H9 (cell line): ENCODE data around the gene TSSK6. TPM values are rescaled to one million over a fixed set of nuclear protein-coding genes. Genes with fewer than 3 reads are reported as not detected.

ENCODE experiments used
- DNase-seq: peaks from one replicate; pipeline ENCODE4 v3.0.0-alpha.2; 2017
- H2AFZ ChIP-seq: one replicate; pipeline ENCODE4 v1.6.1; 2013; ENCODE audit warnings: mild to moderate bottlenecking, low read length, control low read depth, moderate library complexity
- H2AK5ac ChIP-seq: 2 replicates; pipeline ENCODE4 v1.6.1; 2013; ENCODE audit warnings: low read length, control low read depth, mixed read lengths; ENCODE audit not compliant: insufficient read length
- H2BK120ac ChIP-seq: one replicate; pipeline ENCODE4 v1.6.1; 2013; ENCODE audit warnings: low read depth, mild to moderate bottlenecking, low read length, control low read depth, inconsistent platforms; ENCODE audit not compliant: poor library complexity, severe bottlenecking
- H2BK12ac ChIP-seq: 2 replicates; pipeline ENCODE4 v1.6.1; 2013; ENCODE audit warnings: low read length, control low read depth, mixed read lengths, low read depth; ENCODE audit not compliant: insufficient read length
- H2BK15ac ChIP-seq: 2 replicates; pipeline ENCODE4 v1.6.1; 2013; ENCODE audit warnings: low read depth, low read length, control low read depth
- H2BK20ac ChIP-seq: one replicate; pipeline ENCODE4 v1.6.1; 2013; ENCODE audit warnings: low read depth, mild to moderate bottlenecking, low read length, control low read depth, inconsistent platforms; ENCODE audit not compliant: poor library complexity, severe bottlenecking
- H2BK5ac ChIP-seq: 2 replicates; pipeline ENCODE4 v1.6.1; 2013; ENCODE audit warnings: low read length, control low read depth, mixed read lengths; ENCODE audit not compliant: insufficient read length
- H3K14ac ChIP-seq: 2 replicates; pipeline ENCODE4 v1.6.1; 2013; ENCODE audit warnings: low read length, control low read depth; ENCODE audit not compliant: insufficient read depth
- H3K18ac ChIP-seq: 2 replicates; pipeline ENCODE4 v1.6.1; 2013; ENCODE audit warnings: low read depth, mild to moderate bottlenecking, mixed read lengths, low read length, control low read depth; ENCODE audit not compliant: insufficient read length
- H3K23ac ChIP-seq: 2 replicates; pipeline ENCODE4 v1.6.1; 2013; ENCODE audit warnings: low read length, control low read depth, mixed read lengths, low read depth; ENCODE audit not compliant: insufficient read length
- H3K23me2 ChIP-seq: 2 replicates; pipeline ENCODE4 v1.6.1; 2013; ENCODE audit warnings: low read depth, mild to moderate bottlenecking, mixed read lengths, low read length, control low read depth; ENCODE audit not compliant: insufficient read length, poor library complexity, severe bottlenecking
- H3K27ac ChIP-seq: 2 replicates; pipeline ENCODE4 v1.5.1; 2013; ENCODE audit warnings: low read length, control low read depth, mixed read lengths, low read depth; ENCODE audit not compliant: insufficient read length
- H3K27me3 ChIP-seq: 2 replicates; pipeline ENCODE4 v1.6.1; 2013; ENCODE audit warnings: low read length, control low read depth, inconsistent platforms; ENCODE audit not compliant: insufficient read depth
- H3K4ac ChIP-seq: 2 replicates; pipeline ENCODE4 v1.6.1; 2013; ENCODE audit warnings: low read depth, mild to moderate bottlenecking, control low read depth, inconsistent platforms, low read length, moderate library complexity
- H3K4me1 ChIP-seq: 2 replicates; pipeline ENCODE4 v1.6.1; 2013; ENCODE audit warnings: low read length, control low read depth, inconsistent platforms; ENCODE audit not compliant: insufficient read depth
- H3K4me2 ChIP-seq: 2 replicates; pipeline ENCODE4 v1.6.1; 2013; ENCODE audit warnings: low read length, control low read depth, mixed read lengths; ENCODE audit not compliant: insufficient read length, insufficient read depth
- H3K56ac ChIP-seq: 2 replicates; pipeline ENCODE4 v1.6.1; 2013; ENCODE audit warnings: low read depth, mild to moderate bottlenecking, mixed read lengths, low read length, control low read depth; ENCODE audit not compliant: insufficient read length
- H3K79me1 ChIP-seq: 2 replicates; pipeline ENCODE4 v1.6.1; 2013; ENCODE audit warnings: low read depth, mild to moderate bottlenecking, moderate library complexity, low read length, control low read depth, inconsistent platforms; ENCODE audit not compliant: insufficient read depth, poor library complexity, severe bottlenecking
- H3K79me2 ChIP-seq: 2 replicates; pipeline ENCODE4 v1.6.1; 2013; ENCODE audit warnings: low read length, control low read depth, inconsistent platforms; ENCODE audit not compliant: insufficient read depth
- H3K9ac ChIP-seq: 2 replicates; pipeline ENCODE4 v1.6.1; 2013; ENCODE audit warnings: low read length, control low read depth, mixed read lengths; ENCODE audit not compliant: insufficient read length; ENCODE audit errors: extremely low read depth
- H3K9me3 ChIP-seq: one replicate; pipeline ENCODE4 v1.6.1; 2013; ENCODE audit warnings: low read depth, low read length, inconsistent platforms; ENCODE audit not compliant: control insufficient read depth
- H3T11ph ChIP-seq: one replicate; pipeline ENCODE4 v1.6.1; 2013; ENCODE audit warnings: mild to moderate bottlenecking, low read length, control low read depth, inconsistent platforms
- H4K20me1 ChIP-seq: one replicate; pipeline ENCODE4 v1.6.1; 2013; ENCODE audit not compliant: control insufficient read depth, insufficient read length, insufficient read depth
- H4K5ac ChIP-seq: 2 replicates; pipeline ENCODE4 v1.6.1; 2013; ENCODE audit warnings: low read depth, mild to moderate bottlenecking, mixed read lengths, low read length, control low read depth; ENCODE audit not compliant: insufficient read length
- H4K8ac ChIP-seq: replicated peaks from 2 replicates; pipeline ENCODE4 v1.6.1; 2013; ENCODE audit warnings: low read length, control low read depth, mixed read lengths, low read depth; ENCODE audit not compliant: insufficient read length
- H4K91ac ChIP-seq: 2 replicates; pipeline ENCODE4 v1.6.1; 2013; ENCODE audit warnings: low read depth, mild to moderate bottlenecking, moderate library complexity, mixed read lengths, low read length, control low read depth; ENCODE audit not compliant: insufficient read length
- H3K27ac Mint-ChIP-seq, 3 experiments: 2 replicates in 2 of 3; 3 replicates in 1 of 3; pipeline ENCODE4 v1.8.0; 2020 to 2021; ENCODE audit warnings: mixed read lengths in 3 of 3, mild to moderate bottlenecking in 1 of 3, moderate library complexity in 1 of 3
- H3K27me3 Mint-ChIP-seq: 2 replicates; pipeline ENCODE4 v1.8.0; 2021; ENCODE audit warnings: low read depth, mild to moderate bottlenecking, moderate library complexity, mixed read lengths
- H3K36me3 Mint-ChIP-seq, 3 experiments: 2 replicates in 2 of 3; 3 replicates in 1 of 3; pipeline ENCODE4 v1.8.0; 2020 to 2021; ENCODE audit warnings: low read depth in 3 of 3, mixed read lengths in 3 of 3; ENCODE audit not compliant: insufficient read depth in 1 of 3
- H3K4me1 Mint-ChIP-seq, 2 experiments: 2 replicates each; pipeline ENCODE4 v1.8.0; 2020; ENCODE audit warnings: mixed read lengths in 2 of 2
- H3K4me3 Mint-ChIP-seq, 2 experiments: 2 replicates in 1 of 2; 3 replicates in 1 of 2; pipeline ENCODE4 v1.8.0; 2020 to 2021; ENCODE audit warnings: mild to moderate bottlenecking in 2 of 2, mixed read lengths in 2 of 2, moderate library complexity in 1 of 2
- H3K9me3 Mint-ChIP-seq, 2 experiments: 2 replicates in 1 of 2; 3 replicates in 1 of 2; pipeline ENCODE4 v1.8.0; 2020; ENCODE audit warnings: mild to moderate bottlenecking in 2 of 2, mixed read lengths in 2 of 2, moderate library complexity in 1 of 2
- WGBS: extraction: QIAGEN DNeasy Blood & Tissue Kit; methylation state at CpG from one replicate; pipeline ENCODE4 v1.1.7; 2013; ENCODE audit warnings: missing lambda C conversion rate, low lambda C conversion rate, mixed read lengths; ENCODE audit not compliant: insufficient read length; ENCODE audit errors: extremely low coverage; 5-methylcytosine and 5-hydroxymethylcytosine counted together
- total RNA-seq: library from RNA; stranded (reverse); gene quantifications from 2 replicates; pipeline ENCODE4 v1.2.1, GENCODE V29; 2021
- TF ChIP-seq, protein P1 (sequence below): fragments of 200-600 bp; sonication (generic); conservative IDR thresholded peaks from 3 replicates; pipeline ENCODE4 v1.8.0; 2021; ENCODE audit warnings: antibody characterized with exemption, mild to moderate bottlenecking

The TSSK6 gene
- total RNA-seq, 1 experiment from 2014 or later = 2.6 TPM

DNA sequence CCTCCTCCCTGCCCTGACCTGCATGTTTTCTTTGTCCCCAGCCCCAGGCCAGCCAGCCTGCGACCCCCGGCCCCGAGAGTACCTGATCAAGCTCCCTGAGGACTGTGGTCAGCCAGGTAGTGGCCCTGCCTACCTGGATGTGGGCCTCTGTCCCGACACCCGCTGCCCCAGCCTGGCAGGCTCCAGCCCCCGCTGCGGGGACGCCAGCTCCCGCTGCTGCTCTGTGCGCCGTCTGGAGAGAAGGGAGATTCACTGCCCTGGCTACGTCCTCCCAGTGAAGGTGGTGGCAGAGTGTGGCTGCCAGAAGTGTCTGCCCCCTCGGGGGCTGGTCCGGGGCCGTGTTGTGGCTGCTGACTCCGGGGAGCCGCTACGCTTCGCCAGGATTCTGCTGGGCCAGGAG, 28.3 kb upstream of the TSSK6 start:
- H3K4ac ChIP-seq = no peak overlapping the region
- no peak overlapping the region for H3K23ac ChIP-seq
- H3K4me2 ChIP-seq = no peak overlapping the region
- peaks cover 2% of the 10 kb centered on the region; the same call in 1 of the 2 replicates for H3K27me3 ChIP-seq
- TF ChIP-seq, protein P1, sequence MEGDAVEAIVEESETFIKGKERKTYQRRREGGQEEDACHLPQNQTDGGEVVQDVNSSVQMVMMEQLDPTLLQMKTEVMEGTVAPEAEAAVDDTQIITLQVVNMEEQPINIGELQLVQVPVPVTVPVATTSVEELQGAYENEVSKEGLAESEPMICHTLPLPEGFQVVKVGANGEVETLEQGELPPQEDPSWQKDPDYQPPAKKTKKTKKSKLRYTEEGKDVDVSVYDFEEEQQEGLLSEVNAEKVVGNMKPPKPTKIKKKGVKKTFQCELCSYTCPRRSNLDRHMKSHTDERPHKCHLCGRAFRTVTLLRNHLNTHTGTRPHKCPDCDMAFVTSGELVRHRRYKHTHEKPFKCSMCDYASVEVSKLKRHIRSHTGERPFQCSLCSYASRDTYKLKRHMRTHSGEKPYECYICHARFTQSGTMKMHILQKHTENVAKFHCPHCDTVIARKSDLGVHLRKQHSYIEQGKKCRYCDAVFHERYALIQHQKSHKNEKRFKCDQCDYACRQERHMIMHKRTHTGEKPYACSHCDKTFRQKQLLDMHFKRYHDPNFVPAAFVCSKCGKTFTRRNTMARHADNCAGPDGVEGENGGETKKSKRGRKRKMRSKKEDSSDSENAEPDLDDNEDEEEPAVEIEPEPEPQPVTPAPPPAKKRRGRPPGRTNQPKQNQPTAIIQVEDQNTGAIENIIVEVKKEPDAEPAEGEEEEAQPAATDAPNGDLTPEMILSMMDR = no peak
- H3K18ac ChIP-seq = no peak overlapping the region
- no peak overlapping the region for H4K5ac ChIP-seq
- no peak for DNase-seq
- peaks cover 6% of the 10 kb centered on the region for H3K23me2 ChIP-seq
- peaks cover 5 to 13% of the 10 kb centered on the region in 2 experiments for H3K4me1 Mint-ChIP-seq
- no peak overlapping the region for H3K4me3 Mint-ChIP-seq
- no peak overlapping the region for H2BK20ac ChIP-seq
- WGBS = no CpG with 5 or more reads among the region's 19 CpGs
- H3K27ac Mint-ChIP-seq = no peak overlapping the region
- H2AK5ac ChIP-seq = no peak overlapping the region
- no peak overlapping the region for H2BK5ac ChIP-seq
- H2BK15ac ChIP-seq = no peak overlapping the region
- no peaks in the 10 kb centered on the region for H3K79me1 ChIP-seq
- no peak overlapping the region for H3K27ac ChIP-seq
- H2BK12ac ChIP-seq = no peak overlapping the region
- H3K9me3 Mint-ChIP-seq = no peaks in the 10 kb centered on the region
- peaks cover 2 to 4% (median 2%) of the 10 kb centered on the region in 3 experiments; a peak in 4 of 7 replicates for H3K36me3 Mint-ChIP-seq
- H3K9me3 ChIP-seq = no peaks in the 10 kb centered on the region
- H3K56ac ChIP-seq = no peak overlapping the region
- no peaks in the 10 kb centered on the region for H3K79me2 ChIP-seq
- H4K20me1 ChIP-seq = no peaks in the 10 kb centered on the region
- H3K14ac ChIP-seq = no peak overlapping the region
- H3K4me1 ChIP-seq = no peaks in the 10 kb centered on the region
- no peak overlapping the region for H3T11ph ChIP-seq
- no peak overlapping the region for H2AFZ ChIP-seq
- no peak overlapping the region for H2BK120ac ChIP-seq
- no peak overlapping the region for H3K9ac ChIP-seq
- H3K27me3 Mint-ChIP-seq = peaks cover 18% of the 10 kb centered on the region
- H4K91ac ChIP-seq = no peak overlapping the region
- H4K8ac ChIP-seq = no peak overlapping the region
